Liver (tissue), 9 donors: ENCODE data around the gene C2orf49. TPM values are rescaled to one million over a fixed set of nuclear protein-coding genes. Genes with fewer than 3 reads are reported as not detected.

Source experiments
- DNase-seq: peaks from one replicate; pipeline ENCODE4 v3.0.0-alpha.2; 2017; ENCODE audit warnings: low spot score
- H3K27ac ChIP-seq, 2 donors: one replicate each; pipeline ENCODE4 v1.7.0; 2013; ENCODE audit warnings: inconsistent platforms in 2 of 2, low read length in 2 of 2, control low read depth in 1 of 2, low read depth in 1 of 2, mild to moderate bottlenecking in 1 of 2
- H3K27me3 ChIP-seq, 4 donors: one replicate each; pipeline versions ENCODE4 v1.6.1 to v1.7.0; 2013; ENCODE audit warnings: low read length in 3 of 4, inconsistent platforms in 1 of 4, mild to moderate bottlenecking in 1 of 4, moderate library complexity in 1 of 4; ENCODE audit not compliant: control insufficient read depth in 4 of 4, insufficient read depth in 4 of 4
- H3K36me3 ChIP-seq, 4 donors: one replicate each; pipeline versions ENCODE4 v1.6.1 to v1.7.0; 2013; ENCODE audit warnings: low read length in 3 of 4, mild to moderate bottlenecking in 3 of 4, low read depth in 1 of 4, moderate library complexity in 1 of 4; ENCODE audit not compliant: control insufficient read depth in 4 of 4, insufficient read depth in 3 of 4
- H3K4me1 ChIP-seq, 4 donors: one replicate each; pipeline versions ENCODE4 v1.6.1 to v1.7.0; 2013; ENCODE audit warnings: low read length in 3 of 4, mild to moderate bottlenecking in 3 of 4, moderate library complexity in 1 of 4; ENCODE audit not compliant: control insufficient read depth in 4 of 4, insufficient read depth in 4 of 4
- H3K4me3 ChIP-seq, 3 donors: one replicate each; pipeline versions ENCODE4 v1.6.1 to v1.7.0; 2013; ENCODE audit warnings: low read length in 3 of 3, control low read depth in 1 of 3, low read depth in 1 of 3, mild to moderate bottlenecking in 1 of 3
- H3K9ac ChIP-seq, 2 donors: one replicate each; pipeline ENCODE4 v1.7.0; 2013; ENCODE audit warnings: low read length in 2 of 2, mild to moderate bottlenecking in 2 of 2, moderate library complexity in 2 of 2, control low read depth in 1 of 2, low read depth in 1 of 2
- H3K9me3 ChIP-seq, 4 donors: one replicate each; pipeline versions ENCODE4 v1.6.1 to v1.7.0; 2013; ENCODE audit warnings: low read length in 3 of 4; ENCODE audit not compliant: control insufficient read depth in 4 of 4
- ATF3 ChIP-seq: IDR thresholded peaks from 2 replicates; pipeline ENCODE4 v1.6.1; 2016; ENCODE audit warnings: antibody characterized with exemption
- EGR1 ChIP-seq, 2 donors: IDR thresholded peaks; 2 replicates each; pipeline ENCODE4 v1.6.1; 2016 to 2018; ENCODE audit warnings: antibody characterized with exemption in 2 of 2, low read depth in 2 of 2
- FOXA1 ChIP-seq: IDR thresholded peaks from 2 replicates; pipeline ENCODE4 v1.6.1; 2016; ENCODE audit warnings: antibody characterized with exemption
- FOXA2 ChIP-seq: IDR thresholded peaks from 2 replicates; pipeline ENCODE4 v1.6.1; 2016; ENCODE audit warnings: antibody characterized with exemption
- GABPA ChIP-seq, 2 donors: IDR thresholded peaks in 1 of 2; conservative IDR thresholded peaks in 1 of 2; 2 replicates each; pipeline ENCODE4 v1.6.1; 2016; ENCODE audit warnings: antibody characterized with exemption in 2 of 2, mild to moderate bottlenecking in 1 of 2, moderate library complexity in 1 of 2
- HNF4A ChIP-seq, 2 donors: conservative IDR thresholded peaks; 2 replicates each; pipeline ENCODE4 v1.6.1; 2016; ENCODE audit warnings: antibody characterized with exemption in 2 of 2, mild to moderate bottlenecking in 2 of 2
- HNF4G ChIP-seq: IDR thresholded peaks from 2 replicates; pipeline ENCODE4 v1.6.1; 2016; ENCODE audit warnings: antibody characterized with exemption
- JUND ChIP-seq, 2 donors: IDR thresholded peaks; 2 replicates each; pipeline ENCODE4 v1.6.1; 2016; ENCODE audit warnings: antibody characterized with exemption in 2 of 2
- MAX ChIP-seq: IDR thresholded peaks from 2 replicates; pipeline ENCODE4 v1.6.1; 2016; ENCODE audit warnings: antibody characterized with exemption
- NR2F2 ChIP-seq: IDR thresholded peaks from 2 replicates; pipeline ENCODE4 v1.6.1; 2016; ENCODE audit warnings: antibody characterized with exemption
- RAD21 ChIP-seq, 2 donors: IDR thresholded peaks; 2 replicates each; pipeline ENCODE4 v1.6.1; 2016; ENCODE audit warnings: antibody characterized with exemption in 2 of 2, mild to moderate bottlenecking in 2 of 2
- RXRA ChIP-seq, 2 donors: IDR thresholded peaks; 2 replicates each; pipeline ENCODE4 v1.6.1; 2017 to 2018; ENCODE audit warnings: antibody characterized with exemption in 2 of 2, mild to moderate bottlenecking in 1 of 2
- SP1 ChIP-seq: IDR thresholded peaks from 2 replicates; pipeline ENCODE4 v1.6.1; 2018; ENCODE audit warnings: antibody characterized with exemption, mild to moderate bottlenecking
- TAF1 ChIP-seq: conservative IDR thresholded peaks from 2 replicates; pipeline ENCODE4 v1.6.1; 2016; ENCODE audit warnings: antibody characterized with exemption, mild to moderate bottlenecking
- YY1 ChIP-seq: IDR thresholded peaks from 2 replicates; pipeline ENCODE4 v1.6.1; 2016; ENCODE audit warnings: antibody characterized with exemption, mild to moderate bottlenecking
- ZBTB33 ChIP-seq: IDR thresholded peaks from 2 replicates; pipeline ENCODE4 v1.6.1; 2016; ENCODE audit warnings: antibody characterized with exemption
- WGBS: extraction: QIAGEN DNeasy Blood & Tissue Kit; methylation state at CpG from one replicate; pipeline ENCODE4 v1.1.7; 2013; 5-methylcytosine and 5-hydroxymethylcytosine counted together
- polyA plus RNA-seq, 2 donors: library from polyadenylated mRNA; stranded (reverse) in 1 of 2; unstranded in 1 of 2; fragments of 200-250 nt in 1 of 2; fragments of >200 nt in 1 of 2; fragmentation: Nextera tagmentation in 1 of 2; extraction: Ambion mirVana in 1 of 2; gene quantifications; one replicate each; pipeline versions ENCODE4 v1.2.1 to v1.2.3, GENCODE V29; 2013 to 2015
- total RNA-seq, 2 donors: library from RNA; depleted of rRNA; stranded (reverse); fragments of >200 nt; gene quantifications; one replicate each; pipeline ENCODE4 v1.2.3, GENCODE V29; 2014
- TF ChIP-seq, protein P1 (sequence below): fragments of 150-350 bp; IDR thresholded peaks from 2 replicates; pipeline ENCODE4 v1.5.1; 2017; ENCODE audit warnings: improper control_type of control experiment, low read depth, low read length; ENCODE audit not compliant: missing input control
- TF ChIP-seq, protein P2 (sequence below): IDR thresholded peaks from 2 replicates; pipeline ENCODE4 v1.6.1; 2016; ENCODE audit warnings: antibody characterized with exemption, mild to moderate bottlenecking
- donor health status: healthy.
- donor health status: healthy.
- donor health status: healthy.
- donor health status: healthy.
- donor health status: healthy.

C2orf49 gene
- total and polyA plus RNA-seq, 4 donors, result 3.3 to 8.2 (median 8.1) TPM

GRCh38 chr2:105307550-105307949, 29.8 kb upstream of the C2orf49 start:
- WGBS, result 92% methylated on average over 19 of the region's 19 CpGs
- H3K9me3 ChIP-seq, result no peaks in the 10 kb centered on the region
- no peaks in the 10 kb centered on the region for H3K27me3 ChIP-seq
- H3K9ac ChIP-seq, result no peak overlapping the region
- H3K36me3 ChIP-seq, result peaks cover 2 to 14% (median 10%) of the 10 kb centered on the region in 4 donors
- H3K27ac ChIP-seq, result no peak overlapping the region
- no peak for DNase-seq
- no peak overlapping the region for H3K4me3 ChIP-seq
- TF ChIP-seq NR2F2 (no peak), JUND (IDR thresholded peaks at IDR 0.05) (no peak), ATF3 (no peak), YY1 (no peak), SP1 (no peak), RXRA (IDR thresholded peaks at IDR 0.05) (no peak), EGR1 (IDR thresholded peaks at IDR 0.05; ENCODE audit: low read depth in 2 of 2) (no peak), ZBTB33 (no peak), TAF1 (no peak), HNF4A (conservative IDR thresholded peaks at IDR 0.05) (no peak)
- TF ChIP-seq, protein P1, sequence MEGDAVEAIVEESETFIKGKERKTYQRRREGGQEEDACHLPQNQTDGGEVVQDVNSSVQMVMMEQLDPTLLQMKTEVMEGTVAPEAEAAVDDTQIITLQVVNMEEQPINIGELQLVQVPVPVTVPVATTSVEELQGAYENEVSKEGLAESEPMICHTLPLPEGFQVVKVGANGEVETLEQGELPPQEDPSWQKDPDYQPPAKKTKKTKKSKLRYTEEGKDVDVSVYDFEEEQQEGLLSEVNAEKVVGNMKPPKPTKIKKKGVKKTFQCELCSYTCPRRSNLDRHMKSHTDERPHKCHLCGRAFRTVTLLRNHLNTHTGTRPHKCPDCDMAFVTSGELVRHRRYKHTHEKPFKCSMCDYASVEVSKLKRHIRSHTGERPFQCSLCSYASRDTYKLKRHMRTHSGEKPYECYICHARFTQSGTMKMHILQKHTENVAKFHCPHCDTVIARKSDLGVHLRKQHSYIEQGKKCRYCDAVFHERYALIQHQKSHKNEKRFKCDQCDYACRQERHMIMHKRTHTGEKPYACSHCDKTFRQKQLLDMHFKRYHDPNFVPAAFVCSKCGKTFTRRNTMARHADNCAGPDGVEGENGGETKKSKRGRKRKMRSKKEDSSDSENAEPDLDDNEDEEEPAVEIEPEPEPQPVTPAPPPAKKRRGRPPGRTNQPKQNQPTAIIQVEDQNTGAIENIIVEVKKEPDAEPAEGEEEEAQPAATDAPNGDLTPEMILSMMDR, result no peak
- H3K4me1 ChIP-seq, result no peaks in the 10 kb centered on the region

GRCh38 chr2:105307962-105308361, 29.4 kb upstream of the C2orf49 start:
- no peak for DNase-seq
- Histone ChIP-seq H3K27me3 (no peaks in the 10 kb centered on the region), H3K4me3 (no peak overlapping the region), H3K9ac (no peak overlapping the region), H3K36me3 (peaks cover 2 to 14% (median 10%) of the 10 kb centered on the region in 4 donors), H3K4me1 (no peaks in the 10 kb centered on the region), H3K9me3 (no peaks in the 10 kb centered on the region), H3K27ac (no peak overlapping the region)
- WGBS, result 93% methylated on average over 17 of the region's 17 CpGs
- TF ChIP-seq MAX, result no peak
- TF ChIP-seq SP1, result no peak
- TF ChIP-seq, protein P2, sequence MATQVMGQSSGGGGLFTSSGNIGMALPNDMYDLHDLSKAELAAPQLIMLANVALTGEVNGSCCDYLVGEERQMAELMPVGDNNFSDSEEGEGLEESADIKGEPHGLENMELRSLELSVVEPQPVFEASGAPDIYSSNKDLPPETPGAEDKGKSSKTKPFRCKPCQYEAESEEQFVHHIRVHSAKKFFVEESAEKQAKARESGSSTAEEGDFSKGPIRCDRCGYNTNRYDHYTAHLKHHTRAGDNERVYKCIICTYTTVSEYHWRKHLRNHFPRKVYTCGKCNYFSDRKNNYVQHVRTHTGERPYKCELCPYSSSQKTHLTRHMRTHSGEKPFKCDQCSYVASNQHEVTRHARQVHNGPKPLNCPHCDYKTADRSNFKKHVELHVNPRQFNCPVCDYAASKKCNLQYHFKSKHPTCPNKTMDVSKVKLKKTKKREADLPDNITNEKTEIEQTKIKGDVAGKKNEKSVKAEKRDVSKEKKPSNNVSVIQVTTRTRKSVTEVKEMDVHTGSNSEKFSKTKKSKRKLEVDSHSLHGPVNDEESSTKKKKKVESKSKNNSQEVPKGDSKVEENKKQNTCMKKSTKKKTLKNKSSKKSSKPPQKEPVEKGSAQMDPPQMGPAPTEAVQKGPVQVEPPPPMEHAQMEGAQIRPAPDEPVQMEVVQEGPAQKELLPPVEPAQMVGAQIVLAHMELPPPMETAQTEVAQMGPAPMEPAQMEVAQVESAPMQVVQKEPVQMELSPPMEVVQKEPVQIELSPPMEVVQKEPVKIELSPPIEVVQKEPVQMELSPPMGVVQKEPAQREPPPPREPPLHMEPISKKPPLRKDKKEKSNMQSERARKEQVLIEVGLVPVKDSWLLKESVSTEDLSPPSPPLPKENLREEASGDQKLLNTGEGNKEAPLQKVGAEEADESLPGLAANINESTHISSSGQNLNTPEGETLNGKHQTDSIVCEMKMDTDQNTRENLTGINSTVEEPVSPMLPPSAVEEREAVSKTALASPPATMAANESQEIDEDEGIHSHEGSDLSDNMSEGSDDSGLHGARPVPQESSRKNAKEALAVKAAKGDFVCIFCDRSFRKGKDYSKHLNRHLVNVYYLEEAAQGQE, result no peak
- TF ChIP-seq NR2F2, result no peak
- no peak for TF ChIP-seq TAF1
- TF ChIP-seq EGR1 (IDR thresholded peaks at IDR 0.05; ENCODE audit: low read depth in 2 of 2), result no peak
- no peak for TF ChIP-seq JUND (IDR thresholded peaks at IDR 0.05)
- no peak for TF ChIP-seq HNF4A (conservative IDR thresholded peaks at IDR 0.05)
- no peak for TF ChIP-seq ZBTB33
- TF ChIP-seq, protein P1, result no peak
- TF ChIP-seq ATF3, result no peak
- TF ChIP-seq GABPA (IDR thresholded peaks at IDR 0.05 in 1 of 2, conservative IDR thresholded peaks at IDR 0.05 in 1 of 2), result no peak
- no peak for TF ChIP-seq FOXA2
- no peak for TF ChIP-seq RAD21 (IDR thresholded peaks at IDR 0.05)
- no peak for TF ChIP-seq HNF4G
- no peak for TF ChIP-seq YY1
- TF ChIP-seq FOXA1, result no peak
